IPS-18c (cell line): Measurements from ENCODE around the gene KARS1.
A peak's percentile ranks its signal among the peaks of the same experiment; 100 is the strongest.

Experiments
- H3K4me3 ChIP-seq: 2 replicates; pipeline ENCODE4 v1.7.0; 2013; ENCODE audit warnings: low read depth, mild to moderate bottlenecking, low read length, moderate library complexity; ENCODE audit not compliant: insufficient read depth
- H3K9me3 ChIP-seq: one replicate; pipeline ENCODE4 v1.6.1; 2013; ENCODE audit warnings: mild to moderate bottlenecking, low read length, moderate library complexity; ENCODE audit not compliant: control insufficient read depth, insufficient read depth

Gene KARS1

DNA sequence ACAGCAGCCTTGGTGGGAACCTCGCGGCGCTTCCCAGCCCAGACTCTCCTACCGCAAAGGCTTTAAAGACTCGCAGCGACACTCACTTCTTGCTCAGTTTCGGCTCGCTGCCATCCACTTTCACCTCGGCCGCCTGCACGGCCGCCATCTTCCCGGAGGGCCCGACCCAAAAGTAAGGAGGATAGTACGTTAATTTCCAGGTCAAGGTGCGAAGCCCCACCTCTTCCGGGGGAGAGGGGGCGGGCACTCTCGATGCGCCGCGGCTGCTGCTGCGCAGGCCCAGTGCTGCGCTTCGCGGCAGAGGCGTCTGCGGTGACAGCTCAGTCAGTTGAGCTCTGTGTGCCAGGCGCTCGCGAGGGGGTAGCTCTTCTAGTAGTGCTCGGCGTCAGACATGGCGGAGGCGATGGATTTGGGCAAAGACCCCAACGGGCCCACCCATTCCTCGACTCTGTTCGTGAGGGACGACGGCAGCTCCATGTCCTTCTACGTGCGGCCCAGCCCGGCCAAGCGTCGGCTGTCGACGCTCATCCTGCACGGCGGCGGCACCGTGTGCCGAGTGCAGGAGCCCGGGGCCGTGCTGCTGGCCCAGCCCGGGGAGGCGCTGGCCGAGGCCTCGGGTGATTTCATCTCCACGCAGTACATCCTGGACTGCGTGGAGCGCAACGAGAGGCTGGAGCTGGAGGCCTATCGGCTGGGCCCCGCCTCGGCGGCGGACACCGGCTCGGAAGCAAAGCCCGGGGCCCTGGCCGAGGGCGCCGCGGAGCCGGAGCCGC lies at the start of gene KARS1, which contains the start of gene TERF2IP:
Gene KARS1 (minus strand): TSS at position 174 of the 773 bp plus-strand sequence. CDS start 26 bp downstream, at position 148.
Gene TERF2IP (plus strand): TSS at position 282 of the 773 bp plus-strand sequence. CDS start 110 bp downstream, at position 392.
- peak within 1 kb of the TSS; percentile 98 for H3K4me3 ChIP-seq
- no peaks in the 10 kb centered on the region for H3K9me3 ChIP-seq

DNA sequence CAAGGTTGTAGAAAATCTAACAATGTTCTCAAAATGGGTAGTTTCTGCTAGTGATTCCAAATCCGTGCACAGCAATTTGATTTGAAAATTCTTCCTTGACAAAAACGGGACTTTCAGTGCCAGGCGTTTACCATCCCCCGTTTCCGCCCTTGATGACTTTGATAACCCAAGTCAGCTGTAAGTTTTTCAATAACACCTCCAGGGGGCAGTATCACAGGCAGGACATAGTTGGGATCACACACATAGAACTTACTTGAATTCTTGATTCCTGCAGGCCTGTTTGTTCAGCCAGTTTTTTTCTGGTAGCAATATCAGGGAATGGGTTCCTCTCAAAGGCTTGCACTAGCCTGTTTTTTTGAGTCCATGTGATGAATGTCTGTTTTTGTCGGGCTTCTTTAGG lies 48.2 kb upstream of the KARS1 start:
- Histone ChIP-seq H3K9me3 (peaks cover 5% of the 10 kb centered on the region), H3K4me3 (no peak overlapping the region)

- Histone ChIP-seq H3K9me3 (peaks cover 11% of the 10 kb centered on the region), H3K4me3 (no peak overlapping the region)
Observed at GRCh38 chr16:75687361-75687760, 39.9 kb upstream of the KARS1 start.

DNA sequence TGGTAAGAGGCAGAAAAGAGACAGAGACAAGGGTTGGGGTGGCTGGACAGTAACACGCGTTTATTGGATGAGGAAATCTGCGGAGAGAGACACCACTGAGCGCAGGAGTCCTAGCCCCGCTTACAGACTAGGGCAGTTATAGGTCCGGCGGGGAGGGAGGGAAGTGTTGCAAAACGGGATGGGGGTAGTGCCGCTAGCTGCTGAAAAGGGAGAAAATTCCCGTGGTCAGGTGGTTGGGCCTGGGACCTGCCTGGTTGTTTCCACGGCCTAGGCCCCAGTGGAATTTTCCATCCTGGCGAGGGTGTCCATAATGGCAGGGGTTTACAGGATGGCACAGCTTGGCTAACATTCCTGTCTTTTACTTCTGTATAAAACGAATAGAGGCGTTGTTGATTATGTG lies 34.8 kb upstream of the KARS1 start:
- no peak overlapping the region for H3K4me3 ChIP-seq
- peaks cover 9% of the 10 kb centered on the region for H3K9me3 ChIP-seq

- peaks cover 8% of the 10 kb centered on the region for H3K9me3 ChIP-seq
- H3K4me3 ChIP-seq = no peak overlapping the region
Observed at GRCh38 chr16:75679366-75679765, 31.9 kb upstream of the KARS1 start.

GRCh38 chr16:75676909-75677308 lies 29.4 kb upstream of the KARS1 start, which contains the start of gene CPHXL2:
TSS of gene CPHXL2 (minus strand) at chr16:75677009. CDS start at chr16:75676999, 10 bp downstream.
- H3K9me3 ChIP-seq = no peaks in the 10 kb centered on the region
- H3K4me3 ChIP-seq = no peak within 1 kb of the TSS

GRCh38 chr16:75667503-75667902 lies 20.0 kb upstream of the KARS1 start:
- H3K4me3 ChIP-seq = no peak overlapping the region
- H3K9me3 ChIP-seq = no peaks in the 10 kb centered on the region

DNA sequence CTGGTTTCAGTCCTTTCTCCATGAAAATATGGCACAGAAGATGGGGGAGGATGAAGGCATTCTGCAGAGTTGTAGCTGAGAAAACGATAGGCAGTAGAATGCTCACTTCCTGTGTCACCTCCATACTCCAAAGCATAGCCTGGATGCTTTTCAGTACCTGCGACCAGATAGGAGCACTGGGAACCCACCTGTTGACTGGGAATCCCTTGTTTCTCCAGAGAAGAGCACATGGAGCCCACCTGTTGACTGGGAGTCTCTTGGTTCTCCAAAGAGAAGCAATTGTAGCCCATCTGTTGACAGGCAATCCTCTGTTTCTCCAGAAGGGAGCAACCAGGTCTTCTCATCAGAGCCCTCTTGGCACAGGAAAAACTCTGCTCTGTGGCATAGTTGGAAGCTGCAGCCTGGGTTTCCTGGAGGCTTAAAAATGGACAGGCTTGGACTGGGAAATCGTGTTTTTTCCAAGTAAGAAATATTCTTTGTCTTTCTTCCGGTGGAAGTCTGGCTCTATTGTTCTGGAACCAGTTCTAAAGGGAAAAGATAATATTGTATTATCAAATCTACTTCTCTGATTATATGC lies 13.3 kb upstream of the KARS1 start:
- Histone ChIP-seq H3K9me3 (no peaks in the 10 kb centered on the region), H3K4me3 (no peak overlapping the region)

DNA sequence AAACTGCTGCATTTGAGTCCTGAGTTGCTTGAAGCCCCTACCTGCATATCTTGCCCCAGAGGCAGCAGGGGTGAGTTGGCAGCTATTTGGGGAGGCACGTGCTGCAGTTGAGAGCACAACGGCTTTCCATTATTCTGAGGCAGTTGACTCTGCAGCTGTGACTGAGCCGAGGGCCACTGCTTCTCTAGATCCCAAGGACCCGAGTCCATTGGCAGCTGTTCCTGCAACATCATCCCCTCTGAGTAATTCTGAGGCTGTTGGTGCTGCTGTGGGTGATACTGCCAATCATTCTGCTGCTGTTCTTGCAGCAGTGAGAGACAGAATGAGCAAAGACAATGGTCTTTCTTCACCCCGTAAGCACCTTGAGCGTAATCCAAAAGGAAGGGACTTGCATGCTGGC lies 12.9 kb upstream of the KARS1 start:
- H3K4me3 ChIP-seq = no peak overlapping the region
- no peaks in the 10 kb centered on the region for H3K9me3 ChIP-seq

GRCh38 chr16:75658175-75658574 lies 10.7 kb upstream of the KARS1 start:
- Histone ChIP-seq H3K4me3 (no peak overlapping the region), H3K9me3 (no peaks in the 10 kb centered on the region)

- H3K9me3 ChIP-seq = no peaks in the 10 kb centered on the region
- no peak overlapping the region for H3K4me3 ChIP-seq
Observed at GRCh38 chr16:75653922-75654321, 6.5 kb upstream of the KARS1 start.

- Histone ChIP-seq H3K9me3 (no peaks in the 10 kb centered on the region), H3K4me3 (peak overlapping the region; percentile 98)
Observed at GRCh38 chr16:75648265-75649076, 1.0 kb upstream of the KARS1 start.

DNA sequence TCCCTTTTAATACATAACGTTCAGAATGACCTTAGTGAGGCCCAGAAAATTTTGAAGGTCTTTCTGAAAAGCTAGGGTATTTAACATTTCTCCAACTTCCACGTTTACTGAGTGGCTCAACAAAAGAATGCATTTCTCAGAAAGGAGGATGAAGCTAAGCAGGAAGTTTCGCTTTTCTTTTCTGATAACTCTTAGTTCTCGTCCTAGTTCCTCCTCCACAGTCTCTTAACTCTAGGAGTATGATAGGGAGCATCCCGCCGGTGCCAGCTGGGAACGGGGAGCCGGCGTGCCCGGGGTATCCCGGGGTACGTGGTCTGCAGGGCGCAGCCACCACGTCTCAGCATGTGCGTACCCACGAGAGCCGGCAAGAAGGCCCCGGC lies 363 bp downstream of the KARS1 start:
- peak overlapping the region; percentile 98 for H3K4me3 ChIP-seq
- no peaks in the 10 kb centered on the region for H3K9me3 ChIP-seq

DNA sequence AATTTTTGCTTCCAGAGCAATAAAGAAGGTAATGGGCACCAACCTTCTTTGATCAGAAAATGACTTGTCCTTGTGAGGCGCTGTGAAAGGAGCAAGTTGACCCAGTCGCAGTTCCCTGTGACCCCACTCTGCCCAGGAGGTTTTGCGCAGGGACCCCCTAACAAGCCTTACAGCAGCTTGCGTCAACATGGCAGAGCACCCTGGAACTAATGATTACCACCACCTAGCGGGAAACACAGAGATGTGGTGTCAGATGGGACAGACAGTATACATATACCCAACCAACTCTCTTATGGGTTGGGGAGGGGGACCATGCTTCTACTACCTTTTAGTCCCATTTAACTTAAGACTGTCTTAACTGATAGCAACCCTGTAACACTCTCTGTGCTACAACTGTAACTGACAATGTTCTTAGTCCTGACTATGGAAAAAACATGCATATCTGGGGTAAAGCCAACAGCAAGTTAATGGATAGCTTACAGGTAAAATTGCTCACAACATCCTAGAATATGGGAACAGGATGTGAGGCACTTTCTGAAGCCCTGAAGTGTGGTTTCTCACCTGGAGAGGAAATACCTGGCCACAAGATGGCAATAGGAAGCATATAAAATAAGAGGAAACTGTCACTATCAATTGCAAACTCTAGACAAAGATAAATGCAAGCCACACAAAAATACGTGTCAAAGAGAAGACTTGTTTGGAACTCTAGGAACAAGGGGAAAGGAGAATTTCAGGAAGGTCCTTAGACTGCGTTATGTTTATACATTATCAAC lies 3.0 kb downstream of the KARS1 start:
- H3K4me3 ChIP-seq = no peak overlapping the region
- H3K9me3 ChIP-seq = no peaks in the 10 kb centered on the region

GRCh38 chr16:75640598-75640997 lies 6.9 kb downstream of the KARS1 start:
- H3K4me3 ChIP-seq = no peak overlapping the region
- no peaks in the 10 kb centered on the region for H3K9me3 ChIP-seq

GRCh38 chr16:75635036-75635435 lies 12.4 kb downstream of the KARS1 start:
- Histone ChIP-seq H3K4me3 (no peak overlapping the region), H3K9me3 (no peaks in the 10 kb centered on the region)

DNA sequence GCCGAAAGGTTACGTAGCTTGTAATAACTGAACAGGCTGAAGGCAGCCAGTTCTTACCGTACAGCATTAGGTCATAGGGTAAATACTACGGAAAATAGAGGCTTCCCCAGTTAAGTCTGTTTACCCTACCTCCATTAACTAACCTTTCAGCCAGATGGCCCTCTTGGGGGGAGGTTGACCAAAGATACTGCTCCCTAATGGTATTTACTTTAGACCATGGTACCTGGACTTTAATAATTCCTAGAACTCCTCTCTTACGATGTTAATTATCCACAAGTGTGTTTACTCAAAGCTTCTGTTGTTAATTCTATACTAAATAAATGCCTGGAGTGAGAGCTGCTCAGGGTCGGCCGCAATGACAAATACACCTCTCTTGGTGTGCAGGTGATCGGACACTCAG lies 14.6 kb downstream of the KARS1 start:
- Histone ChIP-seq H3K4me3 (no peak overlapping the region), H3K9me3 (no peaks in the 10 kb centered on the region)
